Stimulated activated CD4-positive, alpha-beta T cell treated with anti-CD3 and anti-CD28 coated beads, Interleukin-2, amount 100 ng/mL, for 48 hours (primary cell): Measurements from ENCODE around the gene DNAAF2.
"Not testable (repeated sequence)": the region's sequence is repeated elsewhere in the genome, so short reads cannot be mapped to it uniquely, and the experiment has no call there.

Source experiments
- DNase-seq, 2 donors: peaks; one replicate each; pipeline ENCODE4 v3.0.0-alpha.2; 2020

The DNAAF2 gene

GRCh38 chr14:49621114-49621881, 13.7 kb downstream of the DNAAF2 start:
- peak in 1 of 2 donors; percentile 46 for DNase-seq

DNA sequence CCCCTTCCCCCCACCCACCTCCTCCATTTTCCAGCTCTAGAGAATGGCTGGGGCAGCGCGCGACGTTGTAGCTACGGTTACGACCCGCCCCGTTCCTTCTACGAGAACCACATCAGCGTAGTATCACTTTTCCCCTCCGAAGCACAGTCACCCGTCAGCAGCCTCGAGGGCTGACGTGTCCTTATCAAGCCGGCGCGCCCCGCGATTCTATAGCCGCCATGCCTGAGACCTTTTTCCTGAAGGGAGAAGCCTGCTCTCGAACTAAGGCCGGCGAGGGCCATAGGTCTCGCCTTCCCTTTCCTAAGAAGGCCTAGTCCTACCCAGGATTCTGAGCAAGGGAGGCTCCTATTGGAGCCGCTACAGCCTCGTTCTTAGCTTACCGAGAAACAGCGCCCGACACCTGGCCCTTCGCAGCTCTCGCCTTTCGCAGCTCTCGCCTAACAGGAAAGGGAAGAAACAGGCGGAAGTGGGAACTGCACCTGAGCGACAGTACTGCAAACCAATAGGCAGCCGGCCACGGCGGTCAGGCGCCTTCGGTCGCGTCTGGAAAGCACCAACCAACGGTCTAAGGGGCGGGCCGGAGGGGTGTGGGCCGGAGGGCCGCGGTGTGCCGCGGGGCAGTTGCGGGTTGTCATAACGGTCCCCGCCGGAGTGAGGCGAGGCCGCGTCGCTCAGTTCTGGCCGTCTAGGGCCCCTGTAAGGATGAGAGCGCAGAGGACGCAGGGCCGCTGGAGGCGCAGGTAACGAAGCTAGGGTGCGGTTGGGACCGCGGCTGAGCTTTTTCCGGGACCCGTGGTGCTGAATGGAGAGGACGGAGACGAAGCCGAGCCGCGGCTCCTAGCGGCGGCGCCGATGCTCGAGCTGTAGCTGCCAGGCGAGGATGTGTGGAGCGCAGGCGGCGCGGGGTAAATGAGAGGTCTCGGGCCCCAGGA, 14.6 kb downstream of the DNAAF2 start, which contains the start of the genes MGAT2 and RPL36AL:
TSS of gene MGAT2 (plus strand) at position 618 of the 932 bp plus-strand sequence. CDS start 470 bp downstream, outside the sequence.
TSS of gene RPL36AL (minus strand) at position 445 of the 932 bp plus-strand sequence. CDS start 1,522 bp downstream, outside the sequence.
- peak; percentile 89 to 90 for DNase-seq

GRCh38 chr14:49619730-49620129, 15.3 kb downstream of the DNAAF2 start:
- no peak for DNase-seq

- not testable (repeated sequence) for DNase-seq
Observed at GRCh38 chr14:49619273-49619672, 15.8 kb downstream of the DNAAF2 start.

- DNase-seq, result no peak
Observed at GRCh38 chr14:49617852-49618519, 17.1 kb downstream of the DNAAF2 start.

DNA sequence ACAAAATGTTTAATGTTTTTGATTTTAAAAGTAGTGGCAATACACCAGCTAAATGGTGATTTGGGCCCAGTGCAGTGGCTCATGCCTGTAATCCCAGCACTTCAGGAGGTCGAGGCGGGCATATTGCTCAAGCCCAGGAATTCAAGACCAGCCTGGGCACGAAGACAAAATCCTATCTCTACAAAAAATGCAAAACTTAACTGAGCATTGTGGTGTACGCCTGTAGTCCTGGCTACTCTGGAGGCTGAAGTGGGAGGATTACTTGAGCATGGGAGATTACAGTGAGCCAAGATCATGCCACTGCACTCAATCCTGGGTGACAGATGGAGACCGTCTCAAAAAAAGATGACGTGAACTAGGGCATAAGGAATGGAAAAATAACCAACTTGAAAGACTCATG, 19.3 kb downstream of the DNAAF2 start:
- no peak for DNase-seq

DNA sequence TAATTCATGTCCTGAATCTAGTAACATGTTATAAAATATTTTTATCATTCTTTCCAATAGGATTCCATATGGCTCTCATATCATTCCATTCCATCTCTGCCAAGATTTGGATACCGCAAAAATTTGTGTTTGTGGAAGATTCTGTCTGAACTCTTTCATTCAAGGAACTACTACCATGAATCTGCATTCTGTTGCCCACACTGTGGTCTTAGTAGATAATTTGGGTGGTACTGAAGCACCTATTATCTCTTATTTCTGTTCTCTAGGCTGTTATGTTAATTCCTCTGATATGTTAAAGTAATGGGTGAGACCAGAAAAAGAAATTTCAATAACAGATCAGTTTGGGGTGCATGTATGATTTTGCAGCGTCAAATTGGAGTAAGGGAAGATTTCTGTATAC, 20.8 kb downstream of the DNAAF2 start:
- no peak for DNase-seq

DNA sequence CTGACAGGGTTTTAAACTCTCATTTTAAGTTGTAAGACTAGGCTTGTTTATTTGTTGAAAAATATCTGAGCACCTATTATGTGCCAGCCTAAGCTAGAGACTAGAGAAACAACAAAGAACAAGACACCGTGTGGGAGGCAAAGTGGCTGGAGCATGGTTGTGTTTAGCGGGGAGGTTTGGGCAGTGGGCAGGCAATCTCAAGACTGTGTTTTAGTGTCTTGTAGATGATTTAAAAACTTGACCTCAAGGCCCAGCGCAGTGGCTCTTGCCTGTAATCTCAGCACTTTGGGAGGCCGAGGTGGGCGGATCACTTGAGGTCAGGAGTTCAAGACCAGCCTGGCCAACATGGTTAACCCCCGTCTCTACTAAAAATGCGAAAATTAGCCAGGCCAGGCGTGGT, 22.4 kb downstream of the DNAAF2 start:
- no peak for DNase-seq

- DNase-seq, result no peak
Observed at GRCh38 chr14:49612251-49612650, 22.8 kb downstream of the DNAAF2 start.

- no peak for DNase-seq
Observed at GRCh38 chr14:49607583-49607982, 27.5 kb downstream of the DNAAF2 start.

DNA sequence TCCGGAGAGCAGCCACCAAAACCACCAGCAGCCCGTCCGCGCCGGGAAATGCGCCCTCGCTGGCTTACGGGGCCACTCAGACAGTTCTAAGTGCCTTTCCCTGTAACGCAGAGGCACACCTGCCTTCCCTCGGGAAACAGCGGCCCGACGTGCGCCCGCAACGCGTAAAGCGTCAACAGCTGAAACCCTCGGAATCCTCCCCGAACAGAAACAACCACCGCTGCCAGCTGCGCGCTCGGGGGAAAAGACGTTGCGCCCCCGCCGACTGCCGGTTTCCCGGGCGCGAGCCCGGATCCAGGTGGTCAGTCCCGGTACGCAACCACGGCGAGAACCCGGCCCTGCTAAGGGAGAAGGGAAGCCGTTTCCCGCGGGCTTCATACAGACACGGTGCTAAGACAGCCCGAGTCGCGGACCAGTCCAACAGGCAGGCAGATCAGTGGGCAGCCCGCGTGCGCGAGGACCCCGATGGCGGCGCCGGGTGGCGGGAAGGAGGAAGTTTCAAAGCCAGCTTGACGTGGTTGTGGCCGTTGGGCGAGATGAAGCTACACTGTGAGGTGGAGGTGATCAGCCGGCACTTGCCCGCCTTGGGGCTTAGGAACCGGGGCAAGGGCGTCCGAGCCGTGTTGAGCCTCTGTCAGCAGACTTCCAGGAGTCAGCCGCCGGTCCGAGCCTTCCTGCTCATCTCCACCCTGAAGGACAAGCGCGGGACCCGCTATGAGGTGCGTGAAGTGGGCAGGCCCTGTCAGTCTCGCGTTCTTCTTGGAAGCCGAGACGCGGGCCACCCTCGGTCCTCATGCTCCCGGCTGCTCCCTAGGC, 36.4 kb downstream of the DNAAF2 start, which contains the start of gene LRR1:
TSS of gene LRR1 (plus strand) at position 456 of the 816 bp plus-strand sequence. CDS start at position 537, 81 bp downstream.
- DNase-seq, result peak; percentile 85 to 89

- no peak for DNase-seq
Observed at GRCh38 chr14:49598189-49598484, 36.9 kb downstream of the DNAAF2 start.

GRCh38 chr14:49594347-49595091, 40.5 kb downstream of the DNAAF2 start:
- DNase-seq, result no peak

GRCh38 chr14:49593016-49593415, 42.0 kb downstream of the DNAAF2 start:
- no peak for DNase-seq

DNA sequence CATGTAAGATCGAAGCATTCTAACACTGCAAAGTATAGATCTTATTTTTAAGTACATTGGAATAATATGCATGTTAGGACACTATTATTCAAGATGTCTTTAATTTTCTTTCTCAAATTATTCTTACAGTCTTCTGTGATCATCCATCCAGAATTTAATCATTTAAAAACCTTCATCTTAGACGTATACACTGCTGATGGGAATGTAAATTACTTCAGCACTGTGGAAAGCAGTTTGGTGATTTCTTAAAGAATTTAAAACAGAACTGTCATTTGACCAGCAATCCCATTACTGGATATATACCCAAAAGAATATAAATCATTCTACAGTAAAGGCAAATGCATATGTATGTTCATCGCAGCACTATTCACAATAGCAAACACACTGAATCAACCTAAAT, 45.7 kb downstream of the DNAAF2 start:
- DNase-seq, result no peak

- peak in 1 of 2 donors; percentile 40 for DNase-seq
Observed at GRCh38 chr14:49586673-49587460, 48.2 kb downstream of the DNAAF2 start.

GRCh38 chr14:49585803-49586672, 49.0 kb downstream of the DNAAF2 start, which contains the start of gene RPS29:
Gene RPS29, minus strand, starts transcription at chr14:49586380. Its CDS starts 34 bp downstream, at chr14:49586346.
- peak; percentile 97 to 99 for DNase-seq

DNA sequence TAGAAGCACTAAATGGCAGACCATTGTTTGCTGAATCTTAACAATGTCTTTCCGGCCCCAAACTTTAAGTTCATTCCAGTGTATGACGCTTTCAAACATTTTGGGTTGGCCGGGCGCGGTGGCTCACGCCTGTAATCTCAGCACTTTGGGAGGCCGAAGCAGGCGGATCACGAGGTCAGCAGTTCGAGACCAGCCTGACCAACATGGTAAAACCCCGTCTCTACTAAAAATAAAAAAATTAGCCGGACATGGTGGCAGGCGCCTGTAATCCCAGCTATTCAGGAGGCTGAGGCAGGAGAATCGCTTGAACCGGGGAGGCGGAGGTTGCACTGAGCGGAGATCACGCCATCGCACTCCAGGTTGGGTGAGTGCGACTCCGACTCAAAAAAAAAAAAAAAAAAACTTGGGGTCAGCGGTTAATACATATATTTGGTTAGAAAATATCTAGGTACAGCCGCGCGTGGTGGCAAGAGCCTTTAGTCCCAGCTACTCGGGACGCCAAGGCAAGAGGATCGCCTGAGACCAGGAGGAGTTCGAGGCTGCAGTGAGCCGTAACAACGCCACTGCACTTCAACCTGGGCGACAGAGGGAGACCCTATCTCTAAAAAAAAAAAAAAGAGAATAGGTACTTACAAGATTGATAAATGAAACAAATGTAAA, 49.9 kb downstream of the DNAAF2 start:
- peak in 1 of 2 donors; percentile 25 for DNase-seq

- no peak for DNase-seq
Observed at GRCh38 chr14:49584058-49584457, 51.0 kb downstream of the DNAAF2 start.
